Activated B cell treated with CpG ODN at 0.5 μM for 24 hours (primary cell): ENCODE results near the gene HNRNPK. TPM values are rescaled to one million over a fixed set of nuclear protein-coding genes. Genes with fewer than 3 reads are reported as not detected.

Experiments
- ATAC-seq: fragments of 200-7000 bp; cut with Tn5 transposase; one replicate; pipeline ENCODE4 v1.10.0; 2021; ENCODE audit warnings: low read depth, mild to moderate bottlenecking, moderate library complexity
- CTCF ChIA-PET: fragments of 350-600 bp; sonication (Branson Sonifier 250); formaldehyde crosslinking; loops from one replicate; lab custom pipeline; 2021; ENCODE audit warnings: antibody characterized with exemption; lab: Charles Lee
- POLR2A ChIA-PET: fragments of 350-600 bp; sonication (Branson Sonifier 250); formaldehyde crosslinking; loops from one replicate; lab custom pipeline; 2021; ENCODE audit warnings: antibody characterized with exemption; lab: Charles Lee
- DNase-seq: peaks from one replicate; pipeline ENCODE4 v3.0.0; 2022
- H3K27ac Mint-ChIP-seq: one replicate; pipeline ENCODE4 v1.8.0; 2020; ENCODE audit warnings: mixed read lengths
- H3K27me3 Mint-ChIP-seq: one replicate; pipeline ENCODE4 v1.8.0; 2021; ENCODE audit warnings: mixed read lengths
- H3K36me3 Mint-ChIP-seq: one replicate; pipeline ENCODE4 v1.8.0; 2021; ENCODE audit warnings: low read depth, mixed read lengths
- H3K4me1 Mint-ChIP-seq: one replicate; pipeline ENCODE4 v1.8.0; 2021; ENCODE audit warnings: mixed read lengths
- H3K4me3 Mint-ChIP-seq: one replicate; pipeline ENCODE4 v1.8.0; 2020; ENCODE audit warnings: mild to moderate bottlenecking, mixed read lengths
- H3K9me3 Mint-ChIP-seq: one replicate; pipeline ENCODE4 v1.8.0; 2020; ENCODE audit warnings: mixed read lengths
- intact Hi-C: fragments of 100-400 bp; cut with micrococcal nuclease; formaldehyde crosslinking; loops from one replicate; pipeline ENCODE4 v1.15.1; 2024
- total RNA-seq: library from RNA; stranded (reverse); gene quantifications from 2 replicates; pipeline ENCODE4 v1.2.3, GENCODE V29; 2022
- TF ChIP-seq, protein P1 (sequence below): fragments of 200-600 bp; IDR thresholded peaks from one replicate; pipeline ENCODE4 v1.8.0; 2022; ENCODE audit warnings: antibody characterized with exemption, mild to moderate bottlenecking

The HNRNPK gene
- total RNA-seq, 1 donor from 2014 or later: 645 TPM

DNA sequence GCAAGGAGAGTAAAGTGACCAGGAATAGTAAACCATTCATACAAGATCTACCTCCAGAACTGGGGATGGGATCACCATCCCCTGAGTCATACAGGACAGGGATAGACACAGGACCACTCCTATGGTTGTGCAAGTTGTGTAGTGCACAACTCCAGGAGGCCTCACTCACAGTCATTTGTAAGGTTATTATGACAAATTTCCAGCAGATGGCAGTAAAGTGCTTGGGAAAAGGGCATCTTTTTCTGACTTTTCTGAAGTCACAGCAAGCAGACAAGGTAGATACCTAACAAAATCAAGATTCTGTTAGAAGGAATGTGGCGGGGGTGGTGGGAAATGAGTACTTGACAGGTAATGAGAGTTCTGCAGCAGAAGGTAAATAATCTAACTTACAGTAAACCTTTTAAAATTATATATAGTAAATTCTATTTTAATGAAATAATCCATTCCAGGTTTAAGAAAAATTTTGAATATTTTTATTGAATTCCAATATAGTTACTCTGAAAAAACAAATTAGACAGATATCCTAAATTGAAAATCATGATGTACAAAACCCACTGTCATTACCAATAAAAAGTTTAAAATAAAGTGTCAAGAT, 42.1 kb downstream of the HNRNPK start:
- no peaks in the 10 kb centered on the region for H3K4me1 Mint-ChIP-seq
- H3K27me3 Mint-ChIP-seq: no peaks in the 10 kb centered on the region
- TF ChIP-seq, protein P1, sequence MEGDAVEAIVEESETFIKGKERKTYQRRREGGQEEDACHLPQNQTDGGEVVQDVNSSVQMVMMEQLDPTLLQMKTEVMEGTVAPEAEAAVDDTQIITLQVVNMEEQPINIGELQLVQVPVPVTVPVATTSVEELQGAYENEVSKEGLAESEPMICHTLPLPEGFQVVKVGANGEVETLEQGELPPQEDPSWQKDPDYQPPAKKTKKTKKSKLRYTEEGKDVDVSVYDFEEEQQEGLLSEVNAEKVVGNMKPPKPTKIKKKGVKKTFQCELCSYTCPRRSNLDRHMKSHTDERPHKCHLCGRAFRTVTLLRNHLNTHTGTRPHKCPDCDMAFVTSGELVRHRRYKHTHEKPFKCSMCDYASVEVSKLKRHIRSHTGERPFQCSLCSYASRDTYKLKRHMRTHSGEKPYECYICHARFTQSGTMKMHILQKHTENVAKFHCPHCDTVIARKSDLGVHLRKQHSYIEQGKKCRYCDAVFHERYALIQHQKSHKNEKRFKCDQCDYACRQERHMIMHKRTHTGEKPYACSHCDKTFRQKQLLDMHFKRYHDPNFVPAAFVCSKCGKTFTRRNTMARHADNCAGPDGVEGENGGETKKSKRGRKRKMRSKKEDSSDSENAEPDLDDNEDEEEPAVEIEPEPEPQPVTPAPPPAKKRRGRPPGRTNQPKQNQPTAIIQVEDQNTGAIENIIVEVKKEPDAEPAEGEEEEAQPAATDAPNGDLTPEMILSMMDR: no peak
- no peak overlapping the region for H3K4me3 Mint-ChIP-seq
- no peaks in the 10 kb centered on the region for H3K9me3 Mint-ChIP-seq
- ChIA-PET POLR2A (no interaction called here), CTCF (interaction anchor here (1.0 to 2.4 kb wide), 9 partner anchors 9 to 377 kb away, joined by 3 to 27 read pairs (median 5); partner anchors contain the start of gene KIF27)
- intact Hi-C loops: loop anchor here (1.0 kb wide), 3 partner anchors 235 to 377 kb away; no protein-coding TSS in a partner anchor
- no peak for DNase-seq
- H3K27ac Mint-ChIP-seq: no peak overlapping the region
- peak; percentile 57 for ATAC-seq
- peaks cover 30% of the 10 kb centered on the region for H3K36me3 Mint-ChIP-seq

DNA sequence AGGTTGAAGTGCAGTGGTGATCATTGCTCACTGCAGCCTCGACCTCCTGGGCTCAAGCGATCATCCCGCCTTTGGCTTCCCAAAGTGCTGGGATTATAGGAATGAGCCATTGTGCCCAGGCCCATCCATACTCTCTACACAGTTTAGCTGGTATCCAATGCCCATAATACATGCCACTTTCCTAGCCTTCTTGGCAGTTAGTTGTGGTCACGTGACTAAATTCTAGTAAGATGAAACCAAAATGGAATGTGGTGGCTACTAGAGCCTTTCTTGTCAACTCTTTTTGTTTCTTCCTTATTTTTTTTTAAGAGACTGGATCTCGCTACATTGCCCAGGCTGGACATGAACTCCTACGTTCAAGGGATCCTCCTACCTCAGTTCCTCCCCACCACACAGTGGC, 43.5 kb downstream of the HNRNPK start:
- Mint-ChIP-seq H3K27me3 (no peaks in the 10 kb centered on the region), H3K4me1 (no peaks in the 10 kb centered on the region), H3K36me3 (peaks cover 18% of the 10 kb centered on the region), H3K9me3 (no peaks in the 10 kb centered on the region), H3K4me3 (no peak overlapping the region), H3K27ac (no peak overlapping the region)
- intact Hi-C loops: no loop called here
- TF ChIP-seq, protein P1: no peak
- POLR2A ChIA-PET: no interaction called here
- ATAC-seq (no peak), DNase-seq (no peak)
- CTCF ChIA-PET: interaction anchor here (1.2 to 2.4 kb wide), 5 partner anchors 236 to 379 kb away, joined by 4 to 27 read pairs (median 14); no protein-coding TSS in a partner anchor

DNA sequence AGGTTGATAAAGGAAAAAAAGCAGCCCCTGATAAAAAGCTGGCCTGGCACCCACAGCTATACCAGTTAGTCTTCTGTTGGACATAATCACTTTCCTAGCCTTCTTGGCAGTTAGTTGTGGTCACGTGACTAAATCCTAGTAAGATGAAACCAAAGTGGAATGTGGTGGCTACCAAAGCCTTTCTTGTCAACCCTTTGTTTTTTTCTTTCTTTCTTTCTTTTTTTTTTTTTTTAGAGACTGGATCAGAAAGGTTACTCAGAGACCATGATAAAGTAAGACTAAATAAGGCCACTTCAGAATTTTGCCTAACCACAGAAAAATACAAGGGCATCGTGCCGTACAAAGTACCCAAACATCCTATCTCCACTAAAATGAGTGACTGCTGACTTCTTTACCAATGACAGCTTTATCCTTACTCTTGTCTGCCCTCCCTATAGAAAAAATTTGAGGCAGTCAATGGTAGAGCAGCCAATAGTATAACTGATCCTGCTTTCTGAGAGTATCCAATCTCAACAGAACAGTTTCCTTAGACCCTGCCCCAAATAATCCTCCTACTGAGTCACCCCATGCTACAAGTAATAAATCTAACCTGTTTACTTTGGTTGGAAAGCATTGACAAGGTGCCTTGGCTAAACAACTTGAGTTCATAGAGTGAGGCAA, 44.6 kb downstream of the HNRNPK start:
- intact Hi-C loops: no loop called here
- Mint-ChIP-seq H3K27me3 (no peaks in the 10 kb centered on the region), H3K9me3 (no peaks in the 10 kb centered on the region), H3K4me1 (no peaks in the 10 kb centered on the region), H3K4me3 (no peak overlapping the region), H3K36me3 (peaks cover 9% of the 10 kb centered on the region), H3K27ac (no peak overlapping the region)
- TF ChIP-seq, protein P1: no peak
- DNase-seq (no peak), ATAC-seq (no peak)
- POLR2A ChIA-PET: no interaction called here
- CTCF ChIA-PET: interaction anchor here (0.8 to 2.4 kb wide), 6 partner anchors 11 to 380 kb away, joined by 3 to 14 read pairs (median 4); no protein-coding TSS in a partner anchor

DNA sequence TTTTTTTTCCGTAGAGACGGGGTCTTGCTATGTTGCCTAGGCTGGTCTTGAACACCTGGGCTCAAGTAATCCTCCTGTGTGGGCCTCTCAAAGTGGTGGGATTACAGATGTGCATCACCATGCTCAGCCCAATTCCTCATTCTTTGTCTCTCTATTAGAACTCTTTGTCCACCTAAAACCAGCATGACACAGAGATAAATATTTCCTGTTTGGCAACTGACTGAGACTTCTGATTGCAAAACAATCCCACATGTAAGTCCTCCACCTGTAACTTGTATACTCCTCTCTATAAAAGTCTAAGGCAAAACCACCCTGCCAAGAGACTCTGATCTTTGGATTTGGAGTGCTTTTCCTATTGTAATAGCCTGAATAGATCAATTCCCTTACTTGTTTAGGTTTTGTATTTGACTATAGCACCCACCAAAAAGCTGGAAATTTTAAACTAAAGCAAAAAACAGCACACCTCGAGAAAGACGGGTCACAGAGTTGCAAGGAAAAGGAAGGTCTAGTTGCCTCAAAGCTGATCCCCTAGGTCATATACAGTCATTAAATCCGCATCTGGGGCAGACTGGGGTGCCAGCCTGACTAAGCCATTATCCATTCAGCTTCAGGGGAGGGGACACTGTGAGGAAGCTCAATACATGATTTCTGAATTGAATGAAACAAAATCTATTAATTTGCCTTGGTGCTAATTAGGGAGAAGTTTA, 45.3 kb downstream of the HNRNPK start:
- no peaks in the 10 kb centered on the region for H3K27me3 Mint-ChIP-seq
- no peak overlapping the region for H3K27ac Mint-ChIP-seq
- H3K36me3 Mint-ChIP-seq: peaks cover 9% of the 10 kb centered on the region
- no peak for DNase-seq
- no peak for ATAC-seq
- no peak overlapping the region for H3K4me3 Mint-ChIP-seq
- ChIA-PET CTCF (interaction anchor here (0.8 to 1.4 kb wide), 4 partner anchors 11 to 331 kb away, joined by 3 to 6 read pairs (median 4); no protein-coding TSS in a partner anchor), POLR2A (no interaction called here)
- no peaks in the 10 kb centered on the region for H3K4me1 Mint-ChIP-seq
- H3K9me3 Mint-ChIP-seq: no peaks in the 10 kb centered on the region
- intact Hi-C loops: no loop called here
- TF ChIP-seq, protein P1: no peak
